ENCODE data around the gene TATDN2. TPM values are rescaled to one million over a fixed set of nuclear protein-coding genes. Genes with fewer than 3 reads are reported as not detected.

Gene TATDN2
- polyA plus RNA-seq, 2 of the 4 experiments (the other 2 are of a cell fraction), result 22.4 to 34.9 TPM

GRCh38 chr3:10272977-10273376 is 24.7 kb downstream of the TATDN2 start:
- no peak overlapping the region for H3K27ac ChIP-seq
- no peak for FAIRE-seq
- no peaks in the 10 kb centered on the region; the same call in 2 of the 3 replicates for H3K4me1 ChIP-seq
- ChIA-PET CTCF (interaction anchor here (0.6 to 1.1 kb wide), 3 partner anchors 108 to 464 kb away, joined by 3 to 7 read pairs (median 5); partner anchors contain the start of gene IRAK2), POLR2A (no interaction called here)
- DNase-seq (ENCODE audit: low read depth in 1 of 2, low spot score in 1 of 2), result no peak
- H3K9me3 ChIP-seq, result no peaks in the 10 kb centered on the region
- WGBS (ENCODE audit: missing lambda C conversion rate), result 96% methylated on average over 2 of the region's 2 CpGs
- TF ChIP-seq HES2 (IDR thresholded peaks at IDR 0.05), result no peak
- TF ChIP-seq ZNF302 (CRISPR knock-in tag; IDR thresholded peaks at IDR 0.05), result no peak
- no peak for TF ChIP-seq USF2 (IDR thresholded peaks at IDR 0.05)
- no peak for TF ChIP-seq POLR2AphosphoS2 (conservative IDR thresholded peaks at IDR 0.05; ENCODE audit: low read length)
- no peak for TF ChIP-seq HOXB5 (CRISPR knock-in tag; IDR thresholded peaks at IDR 0.05)
- H3K4me2 ChIP-seq, result no peak overlapping the region
- ATAC-seq, result no peak
- H3K4me3 ChIP-seq, result no peak overlapping the region

GRCh38 chr3:10273702-10274305 is 25.5 kb downstream of the TATDN2 start:
- Histone ChIP-seq H3K4me3 (no peak overlapping the region), H3K27ac (no peak overlapping the region), H3K4me1 (no peaks in the 10 kb centered on the region; the same call in 2 of the 3 replicates), H3K9me3 (no peaks in the 10 kb centered on the region), H3K4me2 (no peak overlapping the region)
- CTCF ChIA-PET, result interaction anchor here (0.7 to 1.4 kb wide), 4 partner anchors 10 to 328 kb away, joined by 4 to 7 read pairs (median 4); no protein-coding TSS in a partner anchor
- DNase-seq (ENCODE audit: low read depth in 1 of 2, low spot score in 1 of 2) (no peak), ATAC-seq (no peak), FAIRE-seq (no peak)
- POLR2A ChIA-PET, result no interaction called here
- 39% methylated on average over 1 of the region's 1 CpG for WGBS (ENCODE audit: missing lambda C conversion rate)
- TF ChIP-seq HDAC2 (IDR thresholded peaks at IDR 0.05), result no peak
- TF ChIP-seq CEBPB (IDR thresholded peaks at IDR 0.05), result no peak
- no peak for TF ChIP-seq HOXB13 (CRISPR knock-in tag; IDR thresholded peaks at IDR 0.05; ENCODE audit: low read depth)
- TF ChIP-seq GATA3 (IDR thresholded peaks at IDR 0.05; ENCODE audit: borderline replicate concordance), result no peak
- no peak for TF ChIP-seq E2F6 (IDR thresholded peaks at IDR 0.05; ENCODE audit: borderline replicate concordance, low read depth)
- TF ChIP-seq HOXB5 (CRISPR knock-in tag; IDR thresholded peaks at IDR 0.05), result no peak
- TF ChIP-seq USF2 (IDR thresholded peaks at IDR 0.05), result no peak
- TF ChIP-seq CBX2 (IDR thresholded peaks at IDR 0.05; ENCODE audit: borderline replicate concordance, low read depth), result no peak
- no peak for TF ChIP-seq CTCF (IDR thresholded peaks at IDR 0.05)
- TF ChIP-seq MAX (IDR thresholded peaks at IDR 0.05), result no peak
- no peak for TF ChIP-seq RFX5 (IDR thresholded peaks at IDR 0.05)
- no peak for TF ChIP-seq POLR2AphosphoS2 (conservative IDR thresholded peaks at IDR 0.05; ENCODE audit: low read length)
- no peak for TF ChIP-seq MAFK (IDR thresholded peaks at IDR 0.05; ENCODE audit: partially characterized antibody)
- no peak for TF ChIP-seq ESRRA (IDR thresholded peaks at IDR 0.05; ENCODE audit: borderline replicate concordance, low read length)
- no peak for TF ChIP-seq ZNF302 (CRISPR knock-in tag; IDR thresholded peaks at IDR 0.05)
- no peak for TF ChIP-seq JUNB (IDR thresholded peaks at IDR 0.05)
- no peak for TF ChIP-seq EHF (CRISPR knock-in tag; IDR thresholded peaks at IDR 0.05)
